ENCODE data around the gene SH3RF3. TPM values are rescaled to one million over a fixed set of nuclear protein-coding genes. Genes with fewer than 3 reads are reported as not detected.

The SH3RF3 gene
- total RNA-seq, 1 experiment from 2014 or later: 21.7 TPM

DNA sequence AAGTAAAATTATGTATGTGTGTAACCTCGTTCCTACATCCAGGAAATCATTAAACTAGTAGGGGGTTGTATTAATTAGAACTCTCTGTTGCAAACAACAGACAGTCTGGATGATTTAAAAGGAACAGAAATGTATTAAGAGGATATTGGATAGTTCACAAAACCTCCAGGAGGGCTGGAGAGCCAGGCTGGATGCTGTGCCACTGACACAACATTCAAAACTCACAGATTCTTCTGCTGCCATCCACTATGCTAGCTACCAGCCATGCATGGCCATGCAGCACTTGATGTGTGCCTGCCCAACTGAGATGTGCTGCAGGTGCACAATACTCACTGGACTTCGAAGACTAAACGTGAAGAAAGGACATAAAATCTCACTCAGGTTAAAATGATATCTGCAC, 48.2 kb upstream of the SH3RF3 start:
- intact Hi-C loops (cut with micrococcal nuclease): no loop called here
- ChIA-PET POLR2A (no interaction called here), CTCF (interaction anchor here (0.6 kb wide), 1 partner anchor 82 kb away, joined by 3 read pairs; no protein-coding TSS in a partner anchor)
- Mint-ChIP-seq H3K36me3 (ENCODE audit: insufficient read depth, unreplicated experiment) (no peaks in the 10 kb centered on the region), H3K4me1 (ENCODE audit: insufficient read depth, unreplicated experiment) (no peaks in the 10 kb centered on the region), H3K9me3 (ENCODE audit: unreplicated experiment) (no peaks in the 10 kb centered on the region), H3K27me3 (ENCODE audit: insufficient read depth, unreplicated experiment) (peaks cover 38% of the 10 kb centered on the region), H3K27ac (ENCODE audit: low read depth, unreplicated experiment) (no peak overlapping the region), H3K4me3 (ENCODE audit: unreplicated experiment) (no peak overlapping the region)
- no TSS peak for BruUV-seq (replicated peaks)
- DNase-seq (ENCODE audit: unreplicated experiment): no peak
- TF ChIP-seq CTCF (IDR thresholded peaks at IDR 0.05; ENCODE audit: unreplicated experiment): no peak

DNA sequence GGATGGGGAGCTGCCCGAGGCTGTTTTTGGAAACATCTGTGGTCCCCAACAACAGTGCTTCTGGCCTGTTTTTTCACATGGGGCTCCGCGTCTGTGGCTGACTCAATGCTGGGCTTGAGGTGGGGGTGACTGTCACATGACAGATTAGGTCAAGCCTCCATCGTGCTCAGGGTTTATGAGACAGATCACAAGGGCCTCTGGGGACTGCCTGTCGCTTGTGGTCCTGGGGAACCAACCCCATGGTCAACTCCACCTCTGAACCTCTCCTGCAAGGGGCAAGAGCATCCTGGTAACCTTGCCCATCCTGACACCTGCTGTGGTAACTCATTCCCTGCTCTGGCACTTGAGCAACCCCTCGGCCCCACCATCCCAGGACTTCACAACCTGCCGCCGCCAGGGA, 47.6 kb upstream of the SH3RF3 start:
- POLR2A ChIA-PET: no interaction called here
- DNase-seq (ENCODE audit: unreplicated experiment): no peak
- CTCF ChIA-PET: no interaction called here
- no TSS peak for BruUV-seq (replicated peaks)
- no peak overlapping the region for H3K27ac Mint-ChIP-seq (ENCODE audit: low read depth, unreplicated experiment)
- H3K4me1 Mint-ChIP-seq (ENCODE audit: insufficient read depth, unreplicated experiment): no peaks in the 10 kb centered on the region
- H3K27me3 Mint-ChIP-seq (ENCODE audit: insufficient read depth, unreplicated experiment): peaks cover 38% of the 10 kb centered on the region
- no peak for TF ChIP-seq CTCF (IDR thresholded peaks at IDR 0.05; ENCODE audit: unreplicated experiment)
- no peak overlapping the region for H3K4me3 Mint-ChIP-seq (ENCODE audit: unreplicated experiment)
- intact Hi-C loops (cut with micrococcal nuclease): no loop called here
- H3K9me3 Mint-ChIP-seq (ENCODE audit: unreplicated experiment): no peaks in the 10 kb centered on the region
- H3K36me3 Mint-ChIP-seq (ENCODE audit: insufficient read depth, unreplicated experiment): no peaks in the 10 kb centered on the region

DNA sequence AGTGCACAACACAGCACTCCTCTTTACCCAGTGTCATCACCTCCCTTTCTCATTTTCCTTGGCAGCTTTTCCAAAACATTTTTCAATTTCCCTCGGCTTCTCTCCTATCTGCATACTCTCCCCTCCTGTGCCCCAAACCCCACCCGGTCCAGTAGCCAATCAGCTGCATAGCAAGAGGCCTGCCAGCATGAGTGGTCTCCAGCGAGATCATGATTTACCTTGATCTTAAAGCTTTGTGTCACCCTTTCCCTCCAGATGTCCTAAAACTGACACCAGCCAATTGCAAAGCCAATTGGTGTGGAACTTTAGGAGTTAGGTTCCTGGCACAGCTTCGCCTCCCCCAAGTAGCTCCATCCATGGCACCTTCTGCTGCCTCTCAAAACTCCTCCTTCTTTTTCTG, 45.2 kb upstream of the SH3RF3 start:
- CTCF ChIA-PET: interaction anchor here (0.6 kb wide), 1 partner anchor 84 kb away, joined by 4 read pairs; no protein-coding TSS in a partner anchor
- peaks cover 38% of the 10 kb centered on the region for H3K27me3 Mint-ChIP-seq (ENCODE audit: insufficient read depth, unreplicated experiment)
- intact Hi-C loops (cut with micrococcal nuclease): no loop called here

DNA sequence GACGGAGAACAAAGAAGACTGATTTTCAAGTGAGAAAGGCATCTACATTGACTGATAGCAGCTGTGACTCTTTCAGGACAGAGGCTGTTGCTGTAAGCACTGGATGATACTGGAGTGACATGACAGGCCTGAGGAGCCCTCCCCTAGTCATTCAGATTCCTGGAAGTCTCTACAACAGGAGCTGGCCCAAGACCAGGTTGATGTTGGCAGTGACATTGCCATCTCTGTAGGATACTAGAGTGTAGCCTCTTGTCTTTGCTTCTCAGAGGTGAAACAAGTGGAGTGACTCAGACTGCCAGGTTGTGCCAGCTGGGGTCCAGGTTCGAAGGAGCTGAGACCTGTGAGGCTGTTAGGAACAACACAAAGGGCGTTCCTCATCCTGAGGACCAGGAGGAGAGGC, 44.7 kb upstream of the SH3RF3 start:
- POLR2A ChIA-PET: interaction anchor here (1.0 kb wide), 1 partner anchor 14 kb away, joined by 3 read pairs; no protein-coding TSS in a partner anchor
- BruUV-seq (replicated peaks): no TSS peak
- CTCF ChIA-PET: no interaction called here
- no peak for DNase-seq (ENCODE audit: unreplicated experiment)
- Mint-ChIP-seq H3K36me3 (ENCODE audit: insufficient read depth, unreplicated experiment) (no peaks in the 10 kb centered on the region), H3K27me3 (ENCODE audit: insufficient read depth, unreplicated experiment) (peaks cover 37% of the 10 kb centered on the region), H3K27ac (ENCODE audit: low read depth, unreplicated experiment) (no peak overlapping the region), H3K4me3 (ENCODE audit: unreplicated experiment) (no peak overlapping the region), H3K9me3 (ENCODE audit: unreplicated experiment) (no peaks in the 10 kb centered on the region), H3K4me1 (ENCODE audit: insufficient read depth, unreplicated experiment) (no peaks in the 10 kb centered on the region)
- intact Hi-C loops (cut with micrococcal nuclease): no loop called here
- no peak for TF ChIP-seq CTCF (IDR thresholded peaks at IDR 0.05; ENCODE audit: unreplicated experiment)

More for the DNA sequence above, 45.2 kb upstream of the SH3RF3 start:
- POLR2A ChIA-PET: interaction anchor here (1.0 kb wide), 1 partner anchor 14 kb away, joined by 3 read pairs; no protein-coding TSS in a partner anchor
- no peaks in the 10 kb centered on the region for H3K36me3 Mint-ChIP-seq (ENCODE audit: insufficient read depth, unreplicated experiment)
- no peaks in the 10 kb centered on the region for H3K4me1 Mint-ChIP-seq (ENCODE audit: insufficient read depth, unreplicated experiment)
- H3K27ac Mint-ChIP-seq (ENCODE audit: low read depth, unreplicated experiment): no peak overlapping the region
- no TSS peak for BruUV-seq (replicated peaks)
- no peak for TF ChIP-seq CTCF (IDR thresholded peaks at IDR 0.05; ENCODE audit: unreplicated experiment)
- DNase-seq (ENCODE audit: unreplicated experiment): no peak
- H3K4me3 Mint-ChIP-seq (ENCODE audit: unreplicated experiment): no peak overlapping the region
- H3K9me3 Mint-ChIP-seq (ENCODE audit: unreplicated experiment): no peaks in the 10 kb centered on the region
